ENCODE results near the gene APOF. TPM values are rescaled to one million over a fixed set of nuclear protein-coding genes. Genes with fewer than 3 reads are reported as not detected.

The APOF gene
- total RNA-seq, 6 experiments from 2014 or later = not detected

- peaks cover 9% of the 10 kb centered on the region for H3K9me3 Mint-ChIP-seq
- H3K27me3 Mint-ChIP-seq (ENCODE audit: insufficient read depth) = peaks cover 8% of the 10 kb centered on the region
- peaks cover 10% of the 10 kb centered on the region for H3K4me1 Mint-ChIP-seq (ENCODE audit: low read depth)
- TF ChIP-seq, protein P1, sequence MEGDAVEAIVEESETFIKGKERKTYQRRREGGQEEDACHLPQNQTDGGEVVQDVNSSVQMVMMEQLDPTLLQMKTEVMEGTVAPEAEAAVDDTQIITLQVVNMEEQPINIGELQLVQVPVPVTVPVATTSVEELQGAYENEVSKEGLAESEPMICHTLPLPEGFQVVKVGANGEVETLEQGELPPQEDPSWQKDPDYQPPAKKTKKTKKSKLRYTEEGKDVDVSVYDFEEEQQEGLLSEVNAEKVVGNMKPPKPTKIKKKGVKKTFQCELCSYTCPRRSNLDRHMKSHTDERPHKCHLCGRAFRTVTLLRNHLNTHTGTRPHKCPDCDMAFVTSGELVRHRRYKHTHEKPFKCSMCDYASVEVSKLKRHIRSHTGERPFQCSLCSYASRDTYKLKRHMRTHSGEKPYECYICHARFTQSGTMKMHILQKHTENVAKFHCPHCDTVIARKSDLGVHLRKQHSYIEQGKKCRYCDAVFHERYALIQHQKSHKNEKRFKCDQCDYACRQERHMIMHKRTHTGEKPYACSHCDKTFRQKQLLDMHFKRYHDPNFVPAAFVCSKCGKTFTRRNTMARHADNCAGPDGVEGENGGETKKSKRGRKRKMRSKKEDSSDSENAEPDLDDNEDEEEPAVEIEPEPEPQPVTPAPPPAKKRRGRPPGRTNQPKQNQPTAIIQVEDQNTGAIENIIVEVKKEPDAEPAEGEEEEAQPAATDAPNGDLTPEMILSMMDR (IDR thresholded peaks at IDR 0.05) = no peak
- no peak overlapping the region for H3K27ac Mint-ChIP-seq
- DNase-seq = no peak
- H3K36me3 Mint-ChIP-seq (ENCODE audit: low read depth) = peaks cover 6% of the 10 kb centered on the region
- H3K4me3 Mint-ChIP-seq = no peak overlapping the region
These were observed 12.3 kb upstream of the APOF start for GRCh38 chr12:56374726-56375597.

GRCh38 chr12:56373515-56373914 is 10.9 kb upstream of the APOF start:
- Mint-ChIP-seq H3K36me3 (ENCODE audit: low read depth) (peaks cover 6% of the 10 kb centered on the region), H3K4me1 (ENCODE audit: low read depth) (peaks cover 10% of the 10 kb centered on the region), H3K4me3 (no peak overlapping the region), H3K27ac (no peak overlapping the region), H3K9me3 (peaks cover 9% of the 10 kb centered on the region), H3K27me3 (ENCODE audit: insufficient read depth) (peaks cover 8% of the 10 kb centered on the region)
- DNase-seq = no peak
- TF ChIP-seq, protein P1 (IDR thresholded peaks at IDR 0.05) = no peak

DNA sequence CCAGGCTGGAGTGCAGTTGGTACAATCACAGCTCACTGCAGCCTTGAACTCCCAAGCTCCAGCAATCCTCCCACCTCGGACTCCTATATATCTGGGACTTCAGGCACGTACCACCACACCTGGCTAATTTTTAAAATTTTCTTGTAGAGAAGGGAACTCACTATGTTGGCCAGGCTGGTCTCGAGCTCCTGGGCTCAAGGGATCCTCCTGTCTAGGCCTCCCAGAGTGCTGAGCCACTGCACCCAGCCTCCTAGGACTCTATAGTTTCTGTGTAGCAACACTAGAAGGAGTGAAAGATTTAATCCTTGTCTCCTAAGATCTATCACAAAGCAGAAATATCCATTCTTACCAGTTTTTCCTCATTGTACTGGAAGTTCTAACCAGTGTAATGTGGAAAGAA is 4.3 kb upstream of the APOF start:
- no peak overlapping the region for H3K4me3 Mint-ChIP-seq
- no peaks in the 10 kb centered on the region for H3K4me1 Mint-ChIP-seq (ENCODE audit: low read depth)
- no peak for DNase-seq
- H3K9me3 Mint-ChIP-seq = no peaks in the 10 kb centered on the region
- TF ChIP-seq, protein P1 (IDR thresholded peaks at IDR 0.05) = no peak
- H3K27ac Mint-ChIP-seq = no peak overlapping the region
- no peaks in the 10 kb centered on the region; the same call in 1 of the 2 replicates for H3K27me3 Mint-ChIP-seq (ENCODE audit: insufficient read depth)
- no peaks in the 10 kb centered on the region for H3K36me3 Mint-ChIP-seq (ENCODE audit: low read depth)

DNA sequence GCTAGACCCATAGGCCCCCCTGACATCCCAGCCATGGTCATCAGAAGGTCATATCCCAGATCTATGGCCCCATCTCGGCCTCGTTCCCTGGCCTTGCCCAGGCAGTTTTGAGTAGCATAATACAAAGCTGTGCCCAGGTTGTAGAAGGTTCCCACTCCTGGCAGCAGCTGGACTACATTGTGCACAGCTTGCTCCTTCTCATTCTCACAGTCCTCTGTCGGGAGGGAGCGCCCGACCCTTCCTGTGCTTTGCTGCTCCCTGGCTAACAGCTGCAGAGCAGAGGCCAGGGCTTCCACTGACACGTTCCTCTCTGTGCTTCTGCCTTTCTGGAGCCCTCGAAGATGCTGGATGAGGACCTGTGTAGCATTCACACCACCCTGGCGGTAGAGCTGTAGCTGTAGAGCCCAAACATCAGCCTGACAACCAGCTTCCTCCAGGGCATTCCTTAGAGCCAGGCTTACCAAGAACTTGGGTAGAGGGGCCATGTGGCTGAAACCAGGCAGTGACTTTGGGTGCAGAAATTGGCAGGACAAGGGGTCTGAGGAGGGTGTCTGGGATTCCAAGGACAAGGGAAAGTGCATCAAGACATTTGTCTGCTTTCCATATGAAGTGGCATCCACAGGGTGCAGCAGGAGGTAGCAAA is 1.0 kb downstream of the APOF start:
- TF ChIP-seq, protein P1 (IDR thresholded peaks at IDR 0.05) = no peak
- peaks cover 27% of the 10 kb centered on the region for H3K4me1 Mint-ChIP-seq (ENCODE audit: low read depth)
- H3K9me3 Mint-ChIP-seq = no peaks in the 10 kb centered on the region
- peak overlapping the region; percentile 96 for H3K27ac Mint-ChIP-seq
- no peaks in the 10 kb centered on the region; the same call in 1 of the 2 replicates for H3K27me3 Mint-ChIP-seq (ENCODE audit: insufficient read depth)
- DNase-seq = no peak
- H3K4me3 Mint-ChIP-seq = peak overlapping the region; percentile 91
- H3K36me3 Mint-ChIP-seq (ENCODE audit: low read depth) = no peaks in the 10 kb centered on the region

- TF ChIP-seq, protein P1 (IDR thresholded peaks at IDR 0.05) = no peak
- peak within 1 kb of the TSS; percentile 96 for H3K27ac Mint-ChIP-seq
- H3K4me1 Mint-ChIP-seq (ENCODE audit: low read depth) = peaks cover 27% of the 10 kb centered on the region
- H3K4me3 Mint-ChIP-seq = peak within 1 kb of the TSS; percentile 91
- no peaks in the 10 kb centered on the region for H3K9me3 Mint-ChIP-seq
- peaks cover 6% of the 10 kb centered on the region for H3K36me3 Mint-ChIP-seq (ENCODE audit: low read depth)
- DNase-seq = peak; percentile 100
- no peaks in the 10 kb centered on the region; the same call in 1 of the 2 replicates for H3K27me3 Mint-ChIP-seq (ENCODE audit: insufficient read depth)
These were observed 2.5 kb downstream of the APOF start, which contains the start of gene STAT2 for GRCh38 chr12:56359851-56360767. Gene STAT2, minus strand, starts transcription at chr12:56360107. Its CDS starts 3,536 bp downstream, at chr12:56356571.

Data from HFFc6 (cell line).